HG02852 (cell line): ENCODE results near the gene WDR1.

Experiments used
- ATAC-seq: cut with Tn5 transposase; IDR thresholded peaks from one replicate; pipeline ENCODE4 v1.9.1; 2021; ENCODE audit warnings: mild to moderate bottlenecking, moderate library complexity; ENCODE audit not compliant: unreplicated experiment

The WDR1 gene

GRCh38 chr4:10087152-10087791 is 29.3 kb downstream of the WDR1 start:
- ATAC-seq = no peak

- no peak for ATAC-seq
Observed at GRCh38 chr4:10086506-10087120, 30.0 kb downstream of the WDR1 start.

- no peak for ATAC-seq
Observed at GRCh38 chr4:10085828-10086505, 30.6 kb downstream of the WDR1 start.

GRCh38 chr4:10085386-10085785 is 31.2 kb downstream of the WDR1 start:
- ATAC-seq = no peak

GRCh38 chr4:10084651-10085358 is 31.8 kb downstream of the WDR1 start:
- ATAC-seq = no peak

- ATAC-seq = no peak
Observed at GRCh38 chr4:10083861-10084641, 32.5 kb downstream of the WDR1 start.

- ATAC-seq = no peak
Observed at GRCh38 chr4:10083331-10083771, 33.2 kb downstream of the WDR1 start.

- no peak for ATAC-seq
Observed at GRCh38 chr4:10082459-10083272, 33.9 kb downstream of the WDR1 start.

- ATAC-seq = no peak
Observed at GRCh38 chr4:10082047-10082446, 34.6 kb downstream of the WDR1 start.

- ATAC-seq = no peak
Observed at GRCh38 chr4:10081218-10081606, 35.4 kb downstream of the WDR1 start.

GRCh38 chr4:10080589-10081217 is 35.9 kb downstream of the WDR1 start:
- ATAC-seq = no peak

- no peak for ATAC-seq
Observed at GRCh38 chr4:10079912-10080588, 36.5 kb downstream of the WDR1 start.

GRCh38 chr4:10079256-10079655 is 37.3 kb downstream of the WDR1 start:
- no peak for ATAC-seq

- ATAC-seq = no peak
Observed at GRCh38 chr4:10078481-10079233, 37.9 kb downstream of the WDR1 start.

- ATAC-seq = no peak
Observed at GRCh38 chr4:10077483-10078335, 38.9 kb downstream of the WDR1 start.

GRCh38 chr4:10077076-10077475 is 39.5 kb downstream of the WDR1 start:
- no peak for ATAC-seq

GRCh38 chr4:10075953-10076391 is 40.6 kb downstream of the WDR1 start:
- ATAC-seq = no peak
